ENCODE measurements around the gene SDR9C7.
"Not testable (repeated sequence)": the region's sequence is repeated elsewhere in the genome, so short reads cannot be mapped to it uniquely, and the experiment has no call there.

The SDR9C7 gene

GRCh38 chr12:56953314-56953713, 19.1 kb upstream of the SDR9C7 start:
- no peak for DNase-seq (ENCODE audit: low spot score)

GRCh38 chr12:56951582-56952339, 17.6 kb upstream of the SDR9C7 start:
- no peak for DNase-seq (ENCODE audit: low spot score)

GRCh38 chr12:56948881-56949280, 14.7 kb upstream of the SDR9C7 start:
- no peak for DNase-seq (ENCODE audit: low spot score)

GRCh38 chr12:56948457-56948777, 14.2 kb upstream of the SDR9C7 start:
- no peak for DNase-seq (ENCODE audit: low spot score)

- no peak for DNase-seq (ENCODE audit: low spot score)
Measured at GRCh38 chr12:56947633-56948456, 13.6 kb upstream of the SDR9C7 start.

- no peak for DNase-seq (ENCODE audit: low spot score)
Measured at GRCh38 chr12:56943878-56944277, 9.7 kb upstream of the SDR9C7 start.

- not testable (repeated sequence) for DNase-seq (ENCODE audit: low spot score)
Measured at GRCh38 chr12:56943374-56943773, 9.2 kb upstream of the SDR9C7 start.

- peak; percentile 68 for DNase-seq (ENCODE audit: low spot score)
Measured at GRCh38 chr12:56941299-56942017, 7.2 kb upstream of the SDR9C7 start.

GRCh38 chr12:56940942-56941298, 6.7 kb upstream of the SDR9C7 start:
- not testable (repeated sequence) for DNase-seq (ENCODE audit: low spot score)

GRCh38 chr12:56935752-56936151, 1.5 kb upstream of the SDR9C7 start:
- no peak for DNase-seq (ENCODE audit: low spot score)

GRCh38 chr12:56935157-56935556, 949 bp upstream of the SDR9C7 start:
- no peak for DNase-seq (ENCODE audit: low spot score)

GRCh38 chr12:56932867-56933266, 1.3 kb downstream of the SDR9C7 start:
- DNase-seq (ENCODE audit: low spot score): no peak

- no peak for DNase-seq (ENCODE audit: low spot score)
Measured at GRCh38 chr12:56932146-56932545, 2.1 kb downstream of the SDR9C7 start.

GRCh38 chr12:56931474-56931978, 2.7 kb downstream of the SDR9C7 start:
- peak; percentile 11 for DNase-seq (ENCODE audit: low spot score)

GRCh38 chr12:56930241-56930640, 4.0 kb downstream of the SDR9C7 start:
- DNase-seq (ENCODE audit: low spot score): no peak

- DNase-seq (ENCODE audit: low spot score): no peak
Measured at GRCh38 chr12:56929780-56930179, 4.4 kb downstream of the SDR9C7 start.

- DNase-seq (ENCODE audit: low spot score): no peak
Measured at GRCh38 chr12:56928262-56928661, 5.9 kb downstream of the SDR9C7 start.

GRCh38 chr12:56927281-56927680, 6.9 kb downstream of the SDR9C7 start:
- DNase-seq (ENCODE audit: low spot score): no peak

- DNase-seq (ENCODE audit: low spot score): no peak
Measured at GRCh38 chr12:56922031-56922430, 12.2 kb downstream of the SDR9C7 start.

- DNase-seq (ENCODE audit: low spot score): no peak
Measured at GRCh38 chr12:56921346-56921745, 12.9 kb downstream of the SDR9C7 start.

- not testable (repeated sequence) for DNase-seq (ENCODE audit: low spot score)
Measured at GRCh38 chr12:56918139-56918538, 16.1 kb downstream of the SDR9C7 start.

- DNase-seq (ENCODE audit: low spot score): no peak
Measured at GRCh38 chr12:56916996-56917333, 17.2 kb downstream of the SDR9C7 start.
